HepG2 (cell line): Measurements from ENCODE around the gene ESYT1.

Source experiments
- CEBPB ChIP-seq: IDR thresholded peaks from 2 replicates; pipeline ENCODE4 v1.6.1; 2011; ENCODE audit warnings: low read depth, low read length, improper control_type of control experiment, borderline replicate concordance
- CTCF ChIP-seq: sonication (generic); formaldehyde crosslinking; IDR thresholded peaks from 2 replicates; pipeline ENCODE4 v1.5.0; 2020; ENCODE audit warnings: mild to moderate bottlenecking, missing genetic modification reagents, moderate library complexity
- POLR2A ChIP-seq, 2 experiments: IDR thresholded peaks; 2 replicates each; pipeline ENCODE4 v1.6.1; 2011; ENCODE audit warnings: low read depth in 2 of 2, low read length in 2 of 2, mild to moderate bottlenecking in 1 of 2, moderate library complexity in 1 of 2; ENCODE audit not compliant: insufficient read depth in 1 of 2
- RCOR2 ChIP-seq: IDR thresholded peaks from 2 replicates; pipeline ENCODE4 v1.6.1; 2016; ENCODE audit warnings: missing biosample characterization, missing genetic modification reagents
- SIN3A ChIP-seq: IDR thresholded peaks from 2 replicates; pipeline ENCODE4 v1.6.1; 2011; ENCODE audit warnings: low read depth, mild to moderate bottlenecking, control low read depth, low read length, borderline replicate concordance
- SP1 ChIP-seq, 2 experiments: fragments of 450-650 bp in 1 of 2; sonication (generic) in 1 of 2; formaldehyde crosslinking in 1 of 2; IDR thresholded peaks; 2 replicates each; pipeline versions ENCODE4 v1.4.0 to v1.6.1; 2016 to 2020; ENCODE audit warnings: missing genetic modification reagents in 1 of 2
- TCF12 ChIP-seq, 2 experiments: fragments of 450-650 bp in 1 of 2; sonication (generic) in 1 of 2; formaldehyde crosslinking in 1 of 2; IDR thresholded peaks; 2 replicates each; pipeline versions ENCODE4 v1.6.1 to v1.8.0; 2017 to 2022; ENCODE audit warnings: antibody characterized with exemption in 1 of 2, mild to moderate bottlenecking in 1 of 2, missing genetic modification reagents in 1 of 2, moderate library complexity in 1 of 2
- THRA ChIP-seq: sonication (generic); formaldehyde crosslinking; IDR thresholded peaks from 2 replicates; pipeline ENCODE4 v1.4.0; 2020; ENCODE audit warnings: missing genetic modification reagents, borderline replicate concordance

- TF ChIP-seq CEBPB = no peak
- TF ChIP-seq SP1 (IDR thresholded peaks at IDR 0.05) = no peak
- no peak for TF ChIP-seq SP1 (CRISPR knock-in tag; IDR thresholded peaks at IDR 0.05)
- TF ChIP-seq THRA = no peak
- no peak for TF ChIP-seq RCOR2 (CRISPR knock-in tag)
- TF ChIP-seq POLR2A (IDR thresholded peaks at IDR 0.05; ENCODE audit: insufficient read depth in 1 of 2, low read depth in 2 of 2, low read length in 2 of 2) = no peak
- no peak for TF ChIP-seq CTCF
- no peak for TF ChIP-seq TCF12 (IDR thresholded peaks at IDR 0.05)
- no peak for TF ChIP-seq TCF12 (CRISPR knock-in tag; IDR thresholded peaks at IDR 0.05)
- no peak for TF ChIP-seq SIN3A
These were observed 22.5 kb upstream of the ESYT1 start for GRCh38 chr12:56105609-56105902.
